AG09309 (cell line): Measurements from ENCODE around the gene NMUR2.

Experiments
- DNase-seq: peaks from one replicate; pipeline ENCODE4 v3.0.0-alpha.2; 2010; ENCODE audit warnings: low read depth
- H3K4me3 ChIP-seq: 2 replicates; pipeline ENCODE4 v1.5.1; 2011; ENCODE audit warnings: mild to moderate bottlenecking, low read depth, low read length, moderate library complexity; ENCODE audit not compliant: control insufficient read depth
- TF ChIP-seq, protein P1 (sequence below): IDR thresholded peaks from 2 replicates; pipeline ENCODE4 v1.5.1; 2011; ENCODE audit warnings: mild to moderate bottlenecking, low read depth, low read length, inconsistent platforms; ENCODE audit not compliant: insufficient read depth, control insufficient read depth; ENCODE audit errors: missing control alignments

The NMUR2 gene

DNA sequence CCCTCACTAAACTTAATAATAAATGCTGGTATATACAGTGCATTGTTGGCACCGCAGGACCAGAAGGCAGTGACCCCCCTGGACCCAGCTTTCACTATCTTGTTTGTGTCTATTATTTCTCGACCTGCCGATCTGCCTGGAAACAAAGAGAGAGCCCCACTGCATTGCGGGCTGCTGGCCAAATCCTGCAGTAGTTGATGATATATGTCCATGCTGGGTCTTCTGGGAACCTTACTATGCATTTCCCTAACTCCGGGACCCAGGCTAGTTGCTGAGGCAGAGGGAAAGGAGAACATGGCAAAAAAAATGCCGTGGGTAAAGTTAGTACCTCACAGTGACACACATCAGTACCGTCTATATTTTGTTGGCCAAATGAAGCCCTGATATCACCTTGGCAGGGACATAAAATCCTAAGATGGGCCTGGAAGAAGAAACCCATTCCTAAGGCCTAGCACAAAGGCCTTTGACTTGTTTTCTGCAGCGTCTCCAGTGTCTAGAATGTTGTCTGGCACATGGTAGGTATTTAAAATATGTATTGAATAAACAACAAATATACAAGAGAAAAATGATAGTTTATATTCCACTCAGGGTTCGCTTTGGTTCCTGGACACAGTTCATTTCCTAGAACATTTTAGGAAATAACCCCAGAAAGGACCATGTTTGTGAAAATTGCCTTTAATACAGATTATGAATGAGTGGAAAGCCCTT lies 46.1 kb downstream of the NMUR2 start:
- no peak overlapping the region for H3K4me3 ChIP-seq
- DNase-seq: no peak
- TF ChIP-seq, protein P1, sequence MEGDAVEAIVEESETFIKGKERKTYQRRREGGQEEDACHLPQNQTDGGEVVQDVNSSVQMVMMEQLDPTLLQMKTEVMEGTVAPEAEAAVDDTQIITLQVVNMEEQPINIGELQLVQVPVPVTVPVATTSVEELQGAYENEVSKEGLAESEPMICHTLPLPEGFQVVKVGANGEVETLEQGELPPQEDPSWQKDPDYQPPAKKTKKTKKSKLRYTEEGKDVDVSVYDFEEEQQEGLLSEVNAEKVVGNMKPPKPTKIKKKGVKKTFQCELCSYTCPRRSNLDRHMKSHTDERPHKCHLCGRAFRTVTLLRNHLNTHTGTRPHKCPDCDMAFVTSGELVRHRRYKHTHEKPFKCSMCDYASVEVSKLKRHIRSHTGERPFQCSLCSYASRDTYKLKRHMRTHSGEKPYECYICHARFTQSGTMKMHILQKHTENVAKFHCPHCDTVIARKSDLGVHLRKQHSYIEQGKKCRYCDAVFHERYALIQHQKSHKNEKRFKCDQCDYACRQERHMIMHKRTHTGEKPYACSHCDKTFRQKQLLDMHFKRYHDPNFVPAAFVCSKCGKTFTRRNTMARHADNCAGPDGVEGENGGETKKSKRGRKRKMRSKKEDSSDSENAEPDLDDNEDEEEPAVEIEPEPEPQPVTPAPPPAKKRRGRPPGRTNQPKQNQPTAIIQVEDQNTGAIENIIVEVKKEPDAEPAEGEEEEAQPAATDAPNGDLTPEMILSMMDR: no peak

DNA sequence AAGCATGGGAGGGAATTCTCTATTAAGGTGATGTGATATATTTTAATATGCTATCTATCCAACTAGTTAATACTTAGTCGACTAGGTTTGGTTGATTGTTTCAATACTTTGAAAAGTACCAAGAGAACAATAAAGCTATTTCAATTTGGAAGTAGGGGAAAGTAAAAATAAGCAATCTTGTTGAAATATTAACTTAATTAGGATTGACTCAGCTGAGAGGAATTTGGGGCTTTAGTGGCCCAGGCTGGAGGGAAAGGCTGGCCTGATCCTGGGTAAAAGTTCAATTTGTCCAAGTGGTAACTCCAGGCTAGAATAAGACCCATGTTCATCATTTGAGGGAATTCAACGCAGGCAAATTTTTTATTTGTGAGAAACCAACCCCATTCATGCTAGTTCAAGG lies 48.6 kb downstream of the NMUR2 start:
- no peak for DNase-seq
- no peak overlapping the region for H3K4me3 ChIP-seq
- TF ChIP-seq, protein P1: no peak

DNA sequence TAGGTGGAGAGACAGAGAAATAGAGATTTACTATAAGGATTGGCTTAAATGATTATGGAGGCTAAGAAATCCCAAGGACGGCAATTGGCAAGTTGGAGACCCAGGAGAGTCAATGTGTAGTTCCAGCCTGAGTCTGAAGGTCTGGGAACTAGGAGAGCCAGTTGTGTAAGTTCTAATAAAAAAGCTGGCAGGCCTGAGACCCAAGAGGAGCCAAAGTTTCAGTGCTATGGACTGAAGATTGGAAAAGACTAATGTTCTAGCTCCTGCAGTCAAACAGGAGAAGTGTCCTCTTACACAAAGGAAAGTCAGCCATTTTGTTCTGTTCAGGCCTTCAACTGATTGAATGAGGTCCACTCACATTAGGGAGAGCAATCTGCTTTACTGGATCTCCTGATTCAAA lies 50.0 kb downstream of the NMUR2 start:
- no peak overlapping the region for H3K4me3 ChIP-seq
- DNase-seq: no peak
- TF ChIP-seq, protein P1: no peak

DNA sequence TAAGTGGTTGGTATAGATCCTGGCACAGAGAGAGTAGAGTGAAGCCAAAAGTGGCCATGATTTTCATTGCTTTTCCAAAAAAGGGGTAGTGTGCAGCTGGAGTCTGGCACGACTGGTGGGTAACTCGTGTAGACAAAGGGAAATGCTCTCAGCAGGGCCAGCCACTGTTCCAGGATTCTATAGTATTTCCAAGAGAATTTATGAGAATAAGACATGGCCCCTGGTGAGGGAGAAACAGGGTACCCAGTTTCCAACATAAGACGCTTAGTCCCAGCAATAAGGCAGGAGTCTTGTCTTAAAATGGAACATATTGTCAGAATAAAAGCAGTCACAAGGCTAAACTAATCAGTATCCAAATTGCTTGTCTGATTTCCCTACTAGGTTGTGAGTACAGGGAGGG lies 52.1 kb downstream of the NMUR2 start:
- no peak for DNase-seq
- TF ChIP-seq, protein P1: no peak
- no peak overlapping the region for H3K4me3 ChIP-seq

DNA sequence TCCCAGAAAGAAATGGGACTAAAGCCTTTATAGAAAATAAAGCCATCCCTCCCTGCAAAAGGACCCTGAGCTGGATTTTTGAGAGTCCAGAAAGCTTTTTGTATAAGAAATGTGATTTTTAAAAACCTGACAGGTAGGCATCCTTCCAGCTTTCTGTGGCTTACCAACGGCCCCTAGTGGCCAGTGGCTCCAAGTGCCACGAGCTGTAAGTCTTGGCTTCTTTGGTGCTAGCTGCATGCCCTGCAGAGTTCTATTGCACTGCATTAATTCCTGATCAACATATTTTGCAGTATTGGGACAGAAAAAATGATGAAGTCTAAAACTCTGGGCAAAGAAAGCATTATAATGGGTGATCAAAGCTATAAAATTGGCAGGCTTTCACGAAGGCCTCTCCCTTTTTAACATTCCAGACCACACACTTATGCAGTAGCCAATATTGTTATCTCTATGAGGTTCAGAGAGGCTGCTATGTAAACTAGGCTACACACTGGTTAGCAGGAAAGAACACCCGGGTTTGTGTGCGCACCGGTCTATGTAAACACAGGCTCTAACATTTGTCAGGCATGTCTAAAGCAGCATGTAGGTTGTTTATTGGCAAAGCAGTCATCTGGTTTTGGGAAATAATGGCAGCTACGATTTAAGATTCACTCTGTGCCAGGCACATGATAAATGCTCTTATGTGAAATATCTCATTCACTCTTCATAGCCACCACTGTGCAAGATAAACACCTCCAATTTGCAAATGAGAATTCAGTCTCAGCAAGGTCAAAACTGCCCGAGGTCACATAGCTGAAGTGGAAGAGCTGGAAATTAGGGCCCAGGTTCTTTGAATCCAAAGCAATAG lies 55.2 kb downstream of the NMUR2 start:
- no peak overlapping the region for H3K4me3 ChIP-seq
- DNase-seq: no peak
- TF ChIP-seq, protein P1: peak; percentile 43
